Measurements from ENCODE around the gene CLRN3.

CLRN3 gene

GRCh38 chr10:127848226-127848625, 44.5 kb downstream of the CLRN3 start:
- no peak for DNase-seq (ENCODE audit: low read depth in 2 of 2)

DNA sequence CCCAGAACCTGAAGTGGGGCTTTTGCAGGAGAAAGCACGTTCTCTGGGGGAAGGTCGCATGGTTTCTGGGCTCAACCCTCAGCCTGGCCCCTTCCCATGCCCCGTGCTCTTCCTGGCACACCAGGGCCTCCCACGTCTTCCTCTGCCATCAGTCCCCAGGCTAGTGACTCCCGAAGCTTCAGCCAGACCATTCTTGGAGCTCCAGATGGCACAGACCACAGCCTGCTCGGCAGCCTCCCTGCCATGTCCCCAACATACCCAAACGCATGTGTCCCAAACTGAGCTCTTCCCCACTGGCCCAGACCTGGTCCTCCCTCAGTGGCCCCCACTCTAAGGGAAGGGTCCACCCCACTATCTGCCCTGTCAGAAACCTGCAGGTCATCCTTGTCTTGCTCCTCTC, 47.0 kb downstream of the CLRN3 start:
- DNase-seq (ENCODE audit: low read depth in 2 of 2): no peak

GRCh38 chr10:127840884-127841283, 51.9 kb downstream of the CLRN3 start:
- no peak for DNase-seq (ENCODE audit: low read depth in 2 of 2)

- DNase-seq (ENCODE audit: low read depth in 2 of 2): no peak
These were observed 55.8 kb downstream of the CLRN3 start for GRCh38 chr10:127836966-127837365.

DNA sequence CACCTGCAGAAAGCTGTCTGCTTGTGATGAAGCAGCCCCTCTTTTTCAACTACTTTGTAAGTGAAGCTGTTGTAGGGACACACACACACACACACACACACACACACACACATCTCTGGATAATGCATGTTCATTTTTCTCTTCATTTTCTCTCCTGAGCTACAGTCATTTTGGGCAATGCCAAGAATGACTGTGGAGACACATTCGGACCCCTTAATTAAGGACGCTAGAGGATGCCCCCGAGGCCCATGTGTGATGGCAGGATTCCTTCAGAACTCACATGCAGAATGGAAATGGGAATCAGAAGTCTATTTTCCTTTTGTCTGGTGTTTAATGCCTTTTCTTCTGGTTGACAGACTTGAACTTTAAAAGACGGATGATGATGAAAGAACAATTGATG, 56.6 kb downstream of the CLRN3 start:
- DNase-seq (ENCODE audit: low read depth in 2 of 2): no peak

DNA sequence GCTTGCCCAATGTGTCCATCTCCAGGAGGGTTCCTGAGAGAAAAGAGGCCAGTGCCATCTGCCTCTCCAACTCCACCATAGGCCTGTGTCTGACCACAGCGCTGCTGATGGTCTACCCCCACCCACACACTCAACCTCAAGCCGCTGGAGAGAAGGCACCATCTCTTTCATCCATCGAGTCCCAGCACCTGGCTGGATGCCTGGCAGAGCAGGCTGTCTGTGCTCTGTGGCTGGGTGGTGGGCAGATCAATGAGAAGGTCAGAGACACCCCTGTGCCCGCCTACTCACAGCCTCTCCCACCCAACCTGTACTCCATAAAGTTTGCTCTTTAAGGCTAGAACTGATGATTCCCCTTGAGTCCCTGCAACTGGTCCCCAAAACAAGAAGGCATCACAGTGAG, 58.0 kb downstream of the CLRN3 start:
- no peak for DNase-seq (ENCODE audit: low read depth in 2 of 2)

- no peak for DNase-seq (ENCODE audit: low read depth in 2 of 2)
These were observed 58.5 kb downstream of the CLRN3 start for GRCh38 chr10:127834221-127834620.

DNA sequence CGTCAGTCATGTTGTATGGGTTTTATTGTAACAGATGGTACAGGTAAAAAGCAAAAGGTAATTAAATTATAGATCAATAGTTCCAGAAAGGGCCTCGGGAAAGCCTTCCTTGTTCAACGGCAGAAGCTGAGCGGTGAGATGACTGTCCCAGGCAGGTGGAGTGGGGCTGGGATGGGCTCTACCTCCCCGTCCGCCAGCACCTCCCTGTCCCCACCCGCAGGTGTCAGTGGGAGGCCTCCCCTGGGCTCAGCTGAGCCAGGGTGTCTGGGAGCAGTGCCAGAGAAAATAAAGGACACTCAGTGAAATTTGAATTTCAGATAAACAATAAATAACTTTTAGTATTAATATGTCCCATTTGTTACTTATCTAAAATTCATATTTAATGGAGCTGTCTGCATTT, 58.9 kb downstream of the CLRN3 start:
- no peak for DNase-seq (ENCODE audit: low read depth in 2 of 2)

DNA sequence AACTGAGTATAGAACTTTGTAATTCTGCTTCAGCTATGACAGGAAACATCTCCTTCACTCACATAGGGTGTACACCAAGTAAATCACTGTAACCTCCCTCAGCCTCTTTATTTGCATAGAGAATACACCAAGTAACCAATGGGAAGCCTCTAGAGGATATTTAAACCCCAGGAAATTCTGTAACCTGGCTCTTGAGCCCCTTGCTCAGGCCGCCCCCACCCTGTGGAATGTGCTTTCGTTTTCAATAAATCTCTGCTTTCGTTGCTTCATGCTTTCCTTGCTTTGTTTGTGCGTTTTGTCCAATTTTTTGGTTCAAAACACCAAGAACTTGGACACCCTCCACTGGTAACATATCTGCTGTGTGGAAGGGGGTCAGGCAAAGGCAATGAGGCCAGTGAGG, 60.2 kb downstream of the CLRN3 start:
- no peak for DNase-seq (ENCODE audit: low read depth in 2 of 2)

- DNase-seq (ENCODE audit: low read depth in 2 of 2): no peak
These were observed 62.3 kb downstream of the CLRN3 start for GRCh38 chr10:127830414-127830813.
